ENCODE data around the gene WNT1. TPM values are rescaled to one million over a fixed set of nuclear protein-coding genes. Genes with fewer than 3 reads are reported as not detected.

Gene WNT1
- total RNA-seq, 4 donors from 2014 or later: not detected

DNA sequence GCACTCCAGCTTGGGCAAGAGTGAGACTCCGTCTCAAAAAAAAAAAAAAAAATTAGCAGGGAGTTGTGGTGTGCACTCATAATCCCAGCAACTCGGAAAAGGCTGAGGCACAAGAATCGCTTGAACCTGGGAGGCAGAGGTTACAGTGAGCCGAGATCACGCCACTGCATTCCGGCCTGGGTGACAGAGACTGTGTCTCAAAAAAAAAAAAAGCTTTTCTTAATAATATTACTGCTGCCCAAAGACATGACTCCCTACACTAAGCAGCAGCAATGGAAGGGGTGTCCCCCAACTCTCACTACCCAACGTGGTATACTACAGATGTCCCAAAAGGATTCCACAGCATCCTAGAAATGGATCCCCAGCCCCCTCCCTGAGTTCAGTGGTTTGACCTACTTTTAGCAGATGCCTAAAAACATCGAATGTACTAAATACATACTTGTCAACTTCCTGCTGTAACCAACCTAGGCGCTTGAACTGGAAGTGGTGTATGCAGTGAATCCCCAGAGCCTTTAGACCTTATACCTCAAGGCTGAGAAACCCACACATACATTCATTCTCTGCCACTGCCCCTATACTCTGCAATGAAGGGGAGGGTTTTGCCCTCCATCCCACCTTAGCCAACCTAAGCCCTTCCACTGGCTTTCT lies 44.3 kb upstream of the WNT1 start:
- DNase-seq: no peak
- no peaks in the 10 kb centered on the region for H3K9me3 ChIP-seq
- no peak for ATAC-seq
- intact Hi-C loops (cut with DNase I; ENCODE audit: low total_unique reads) (no loop called here), in situ Hi-C loops (cut with MboI; ENCODE audit: low sequenced_read_pairs in 4 of 4) (loop anchor here in 1 of 4 donors (10.0 kb wide), 1 partner anchor 79 kb away; the partner anchor contains the start of gene DDX23)
- H3K36me3 ChIP-seq: peaks cover 0 to 23% of the 10 kb centered on the region in 2 donors
- TF ChIP-seq, protein P1, sequence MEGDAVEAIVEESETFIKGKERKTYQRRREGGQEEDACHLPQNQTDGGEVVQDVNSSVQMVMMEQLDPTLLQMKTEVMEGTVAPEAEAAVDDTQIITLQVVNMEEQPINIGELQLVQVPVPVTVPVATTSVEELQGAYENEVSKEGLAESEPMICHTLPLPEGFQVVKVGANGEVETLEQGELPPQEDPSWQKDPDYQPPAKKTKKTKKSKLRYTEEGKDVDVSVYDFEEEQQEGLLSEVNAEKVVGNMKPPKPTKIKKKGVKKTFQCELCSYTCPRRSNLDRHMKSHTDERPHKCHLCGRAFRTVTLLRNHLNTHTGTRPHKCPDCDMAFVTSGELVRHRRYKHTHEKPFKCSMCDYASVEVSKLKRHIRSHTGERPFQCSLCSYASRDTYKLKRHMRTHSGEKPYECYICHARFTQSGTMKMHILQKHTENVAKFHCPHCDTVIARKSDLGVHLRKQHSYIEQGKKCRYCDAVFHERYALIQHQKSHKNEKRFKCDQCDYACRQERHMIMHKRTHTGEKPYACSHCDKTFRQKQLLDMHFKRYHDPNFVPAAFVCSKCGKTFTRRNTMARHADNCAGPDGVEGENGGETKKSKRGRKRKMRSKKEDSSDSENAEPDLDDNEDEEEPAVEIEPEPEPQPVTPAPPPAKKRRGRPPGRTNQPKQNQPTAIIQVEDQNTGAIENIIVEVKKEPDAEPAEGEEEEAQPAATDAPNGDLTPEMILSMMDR (IDR thresholded peaks at IDR 0.05 in 4 of 5, conservative IDR thresholded peaks at IDR 0.05 in 1 of 5): no peak
- no peak for TF ChIP-seq POLR2A (IDR thresholded peaks at IDR 0.05)
- H3K4me3 ChIP-seq: no peak overlapping the region
- H3K27me3 ChIP-seq: no peaks in the 10 kb centered on the region
- H3K4me1 ChIP-seq: no peaks in the 10 kb centered on the region
- no peak overlapping the region for H3K27ac ChIP-seq

DNA sequence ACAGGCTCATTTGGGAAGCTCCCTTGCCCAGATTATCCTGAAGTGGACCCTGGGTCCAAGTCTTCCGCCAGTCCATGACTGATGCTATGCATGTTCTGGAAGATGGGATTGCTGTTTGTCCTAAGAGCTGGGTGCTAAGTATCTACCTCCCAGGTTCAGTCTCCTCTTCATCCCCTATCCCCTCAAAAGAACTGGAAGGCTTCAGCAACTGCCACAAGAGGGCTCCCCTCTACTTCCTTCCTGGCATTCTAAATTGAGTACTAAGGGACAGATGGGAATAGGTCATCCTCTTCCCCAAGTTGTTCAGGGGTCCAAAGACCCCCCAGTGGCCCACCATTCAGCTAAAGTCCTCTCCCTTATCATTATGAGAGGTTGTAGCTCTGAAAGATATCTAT lies 43.8 kb upstream of the WNT1 start:
- TF ChIP-seq, protein P1 (IDR thresholded peaks at IDR 0.05 in 4 of 5, conservative IDR thresholded peaks at IDR 0.05 in 1 of 5): no peak
- no peak for TF ChIP-seq POLR2A (IDR thresholded peaks at IDR 0.05)
- DNase-seq: no peak
- in situ Hi-C loops (cut with MboI; ENCODE audit: low sequenced_read_pairs in 4 of 4): loop anchor here in 1 of 4 donors (10.0 kb wide), 1 partner anchor 80 kb away; the partner anchor contains the start of gene DDX23
- no peaks in the 10 kb centered on the region for H3K9me3 ChIP-seq
- peaks cover 0 to 28% of the 10 kb centered on the region in 2 donors for H3K36me3 ChIP-seq
- H3K27me3 ChIP-seq: no peaks in the 10 kb centered on the region
- intact Hi-C loops (cut with DNase I; ENCODE audit: low total_unique reads): no loop called here
- no peak overlapping the region for H3K27ac ChIP-seq
- H3K4me3 ChIP-seq: no peak overlapping the region
- ATAC-seq: no peak
- no peaks in the 10 kb centered on the region for H3K4me1 ChIP-seq

DNA sequence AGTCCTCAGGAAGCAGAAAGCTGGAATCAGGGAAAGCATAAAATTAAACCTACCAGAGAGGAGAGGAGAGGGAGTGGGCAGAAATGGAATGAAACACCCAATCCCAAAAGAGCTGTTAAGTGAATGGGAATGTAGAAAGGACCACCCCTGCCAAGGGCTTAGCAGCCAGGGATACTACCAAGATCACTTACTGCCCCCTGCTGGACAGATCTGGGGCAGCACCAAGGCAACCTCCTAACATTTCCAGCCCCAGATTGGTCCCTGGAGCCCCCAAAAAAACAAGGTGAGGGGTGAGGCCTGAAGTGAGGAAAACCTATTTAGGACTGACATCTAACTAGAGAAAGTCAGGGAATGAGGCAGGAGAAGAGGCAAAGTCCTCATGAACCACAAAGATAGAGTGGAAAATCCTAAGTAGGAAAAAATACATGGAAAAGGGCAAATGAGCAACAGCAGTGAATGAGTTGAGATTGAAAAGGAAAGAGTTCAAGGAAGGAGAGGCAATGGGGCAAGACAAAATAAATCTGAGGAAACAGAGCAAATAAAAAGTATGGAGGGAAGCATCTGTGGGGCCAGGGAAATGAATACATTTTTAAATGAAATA lies 41.6 kb upstream of the WNT1 start:
- no peaks in the 10 kb centered on the region for H3K27me3 ChIP-seq
- DNase-seq (peak in 1 of 2 donors; percentile 48), ATAC-seq (peak in 1 of 2 donors; percentile 64)
- no peak overlapping the region for H3K4me3 ChIP-seq
- H3K27ac ChIP-seq: no peak overlapping the region
- in situ Hi-C loops (cut with MboI; ENCODE audit: low sequenced_read_pairs in 4 of 4): loop anchor here in 2 of 4 donors (5.0 to 10.0 kb wide), 2 partner anchors 82 to 84 kb away; partner anchors contain the start of gene DDX23 (in 2 of the 2)
- TF ChIP-seq POLR2A (IDR thresholded peaks at IDR 0.05): no peak
- TF ChIP-seq, protein P1 (IDR thresholded peaks at IDR 0.05 in 4 of 5, conservative IDR thresholded peaks at IDR 0.05 in 1 of 5): peak; percentile 63 to 88 (median 76)
- H3K9me3 ChIP-seq: no peaks in the 10 kb centered on the region
- intact Hi-C loops (cut with DNase I; ENCODE audit: low total_unique reads): loop anchor here (1.0 kb wide), 1 partner anchor 83 kb away; no protein-coding TSS in a partner anchor
- peaks cover 0 to 42% of the 10 kb centered on the region in 2 donors for H3K36me3 ChIP-seq
- H3K4me1 ChIP-seq: no peaks in the 10 kb centered on the region

DNA sequence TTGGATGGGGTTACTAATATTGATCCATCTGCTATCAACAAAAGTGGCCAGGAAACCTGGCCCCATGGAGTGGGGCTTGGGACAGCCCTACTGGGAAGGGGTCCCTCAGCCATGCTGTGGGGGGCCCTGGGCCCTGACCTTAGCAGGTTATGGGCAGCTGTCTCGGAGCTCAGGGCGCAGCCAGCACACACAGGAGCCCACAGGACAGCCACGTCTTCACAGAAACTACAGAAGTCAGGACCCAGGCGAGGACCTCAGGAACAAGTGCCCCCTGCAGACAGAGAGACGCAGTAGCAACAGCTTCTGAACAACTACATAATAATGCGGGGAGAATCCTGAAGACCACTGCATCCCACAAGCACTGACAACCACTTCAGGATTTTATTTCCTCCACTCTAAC lies 41.0 kb upstream of the WNT1 start:
- TF ChIP-seq, protein P1 (IDR thresholded peaks at IDR 0.05 in 4 of 5, conservative IDR thresholded peaks at IDR 0.05 in 1 of 5): no peak
- TF ChIP-seq POLR2A (IDR thresholded peaks at IDR 0.05): no peak
- Histone ChIP-seq H3K4me3 (no peak overlapping the region), H3K4me1 (no peaks in the 10 kb centered on the region), H3K36me3 (peaks cover 0 to 42% of the 10 kb centered on the region in 2 donors), H3K9me3 (no peaks in the 10 kb centered on the region), H3K27ac (no peak overlapping the region), H3K27me3 (no peaks in the 10 kb centered on the region)
- intact Hi-C loops (cut with DNase I; ENCODE audit: low total_unique reads): no loop called here
- ATAC-seq (no peak), DNase-seq (no peak)
- in situ Hi-C loops (cut with MboI; ENCODE audit: low sequenced_read_pairs in 4 of 4): loop anchor here in 2 of 4 donors (5.0 to 10.0 kb wide), 2 partner anchors 82 to 85 kb away; partner anchors contain the start of gene DDX23 (in 2 of the 2)
